NCI-H2029 (cell line): Measurements from ENCODE around the gene PDLIM1.

Experiments
- DNase-seq: peaks from one replicate; lab custom pipeline; 2025; lab: John Stamatoyannopoulos, UW

Gene PDLIM1

GRCh38 chr10:95314192-95314918 is 23.6 kb upstream of the PDLIM1 start:
- peak; percentile 23 for DNase-seq

- no peak for DNase-seq
Measured at GRCh38 chr10:95312986-95313495, 22.2 kb upstream of the PDLIM1 start.

- no peak for DNase-seq
Measured at GRCh38 chr10:95312257-95312656, 21.5 kb upstream of the PDLIM1 start.

GRCh38 chr10:95309958-95310357 is 19.2 kb upstream of the PDLIM1 start:
- DNase-seq: no peak

- no peak for DNase-seq
Measured at GRCh38 chr10:95308389-95309302, 17.8 kb upstream of the PDLIM1 start.

GRCh38 chr10:95306851-95307250 is 16.0 kb upstream of the PDLIM1 start:
- DNase-seq: no peak

- DNase-seq: no peak
Measured at GRCh38 chr10:95306318-95306650, 15.5 kb upstream of the PDLIM1 start.

GRCh38 chr10:95305606-95306317 is 15.0 kb upstream of the PDLIM1 start:
- DNase-seq: no peak

- no peak for DNase-seq
Measured at GRCh38 chr10:95304976-95305375, 14.2 kb upstream of the PDLIM1 start.

GRCh38 chr10:95304463-95304862 is 13.7 kb upstream of the PDLIM1 start:
- no peak for DNase-seq

- DNase-seq: no peak
Measured at GRCh38 chr10:95303950-95304349, 13.1 kb upstream of the PDLIM1 start.

- DNase-seq: no peak
Measured at GRCh38 chr10:95303535-95303934, 12.7 kb upstream of the PDLIM1 start.

GRCh38 chr10:95300022-95300539 is 9.3 kb upstream of the PDLIM1 start:
- DNase-seq: no peak

- DNase-seq: no peak
Measured at GRCh38 chr10:95297402-95297801, 6.6 kb upstream of the PDLIM1 start.

GRCh38 chr10:95296764-95297163 is 6.0 kb upstream of the PDLIM1 start:
- DNase-seq: no peak

GRCh38 chr10:95295031-95295755 is 4.4 kb upstream of the PDLIM1 start:
- peak; percentile 64 for DNase-seq

GRCh38 chr10:95293631-95294030 is 2.8 kb upstream of the PDLIM1 start:
- no peak for DNase-seq

- no peak for DNase-seq
Measured at GRCh38 chr10:95291365-95292039, 699 bp upstream of the PDLIM1 start.

GRCh38 chr10:95289921-95290421 is 832 bp downstream of the PDLIM1 start:
- no peak for DNase-seq

- no peak for DNase-seq
Measured at GRCh38 chr10:95289003-95289920, 1.5 kb downstream of the PDLIM1 start.
